A549 (cell line): ENCODE results near the gene ADGRD1.

Experiments used
- HDAC2 ChIP-seq: fragments of 200-600 bp; sonication (generic); IDR thresholded peaks from 2 replicates; pipeline ENCODE4 v1.6.1; 2016
- KDM1A ChIP-seq: fragments of 200-600 bp; sonication (generic); IDR thresholded peaks from 2 replicates; pipeline ENCODE4 v1.6.1; 2016; ENCODE audit warnings: low read depth, mild to moderate bottlenecking
- PBX3 ChIP-seq: IDR thresholded peaks from 2 replicates; pipeline ENCODE4 v1.6.1; 2012
- POLR2A ChIP-seq: IDR thresholded peaks from 2 replicates; pipeline ENCODE4 v1.6.1; 2012; ENCODE audit warnings: mild to moderate bottlenecking, low read length
- REST ChIP-seq: fragments of 200-600 bp; sonication (generic); IDR thresholded peaks from 2 replicates; pipeline ENCODE4 v1.6.1; 2016; ENCODE audit warnings: antibody characterized with exemption, mild to moderate bottlenecking, moderate library complexity
- ZC3H11A ChIP-seq: fragments of 450-650 bp; IDR thresholded peaks from 2 replicates; pipeline ENCODE4 v1.6.1; 2014; ENCODE audit warnings: antibody characterized with exemption, mild to moderate bottlenecking
- TF ChIP-seq, protein P1 (sequence below): fragments of >200 bp; sonication (Bioruptor Twin); formaldehyde crosslinking; IDR thresholded peaks from 3 replicates; pipeline ENCODE4 v1.5.1; 2016
- TF ChIP-seq, protein P2 (sequence below): IDR thresholded peaks from 2 replicates; pipeline ENCODE4 v1.6.1; 2012
- TF ChIP-seq, protein P3 (sequence below): fragments of 150-350 bp; IDR thresholded peaks from 2 replicates; pipeline ENCODE4 v1.6.1; 2014; ENCODE audit warnings: low read depth, mild to moderate bottlenecking, low read length

DNA sequence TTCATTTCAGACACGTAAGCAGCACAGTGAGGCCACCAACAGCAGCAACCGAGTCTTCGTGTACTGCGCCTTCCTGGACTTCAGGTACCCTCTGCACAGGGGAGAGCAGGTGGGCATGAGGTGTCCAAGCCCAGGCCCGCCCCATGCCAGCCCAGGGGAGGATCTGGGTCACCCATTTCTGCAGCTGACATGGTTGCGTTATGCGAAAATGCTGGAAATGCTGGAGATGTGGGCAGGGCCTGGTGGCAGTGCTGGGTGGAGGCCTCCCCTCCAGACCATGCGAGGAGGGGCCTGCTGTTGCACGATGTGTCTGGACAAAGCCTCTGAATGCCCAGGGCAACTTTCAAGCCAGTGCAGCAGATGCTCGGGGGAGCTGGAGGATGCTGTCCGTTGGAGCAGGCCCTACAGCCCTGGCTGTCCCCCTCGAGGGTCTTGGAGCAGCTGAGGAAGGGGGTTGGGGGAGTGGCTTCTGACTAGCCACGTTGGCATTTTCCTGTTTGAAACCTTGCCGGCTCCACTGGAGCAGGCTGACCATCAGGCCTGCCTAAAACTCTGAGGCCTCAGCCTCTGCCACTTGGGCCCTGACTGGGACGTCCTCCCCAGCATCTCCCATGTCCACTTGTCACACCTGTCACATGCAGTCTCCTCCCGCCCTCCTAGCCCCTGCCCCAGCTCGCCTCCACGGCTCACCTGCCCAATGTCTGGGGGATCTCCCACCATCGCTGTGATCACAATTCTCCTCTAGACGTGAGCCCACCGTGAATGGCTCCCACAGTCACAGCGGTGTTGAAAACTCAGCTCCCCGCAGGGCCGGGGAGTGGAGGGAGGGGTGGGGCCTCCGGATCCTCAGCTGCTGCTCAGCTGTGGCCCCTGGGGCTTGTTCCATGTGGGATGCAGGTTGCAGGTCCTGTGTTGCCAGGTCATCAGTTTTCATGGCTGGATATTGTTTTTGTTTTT, 123.4 kb downstream of the ADGRD1 start:
- TF ChIP-seq POLR2A (no peak), ZC3H11A (no peak), HDAC2 (no peak), KDM1A (no peak), REST (no peak), PBX3 (no peak)
- TF ChIP-seq, protein P1, sequence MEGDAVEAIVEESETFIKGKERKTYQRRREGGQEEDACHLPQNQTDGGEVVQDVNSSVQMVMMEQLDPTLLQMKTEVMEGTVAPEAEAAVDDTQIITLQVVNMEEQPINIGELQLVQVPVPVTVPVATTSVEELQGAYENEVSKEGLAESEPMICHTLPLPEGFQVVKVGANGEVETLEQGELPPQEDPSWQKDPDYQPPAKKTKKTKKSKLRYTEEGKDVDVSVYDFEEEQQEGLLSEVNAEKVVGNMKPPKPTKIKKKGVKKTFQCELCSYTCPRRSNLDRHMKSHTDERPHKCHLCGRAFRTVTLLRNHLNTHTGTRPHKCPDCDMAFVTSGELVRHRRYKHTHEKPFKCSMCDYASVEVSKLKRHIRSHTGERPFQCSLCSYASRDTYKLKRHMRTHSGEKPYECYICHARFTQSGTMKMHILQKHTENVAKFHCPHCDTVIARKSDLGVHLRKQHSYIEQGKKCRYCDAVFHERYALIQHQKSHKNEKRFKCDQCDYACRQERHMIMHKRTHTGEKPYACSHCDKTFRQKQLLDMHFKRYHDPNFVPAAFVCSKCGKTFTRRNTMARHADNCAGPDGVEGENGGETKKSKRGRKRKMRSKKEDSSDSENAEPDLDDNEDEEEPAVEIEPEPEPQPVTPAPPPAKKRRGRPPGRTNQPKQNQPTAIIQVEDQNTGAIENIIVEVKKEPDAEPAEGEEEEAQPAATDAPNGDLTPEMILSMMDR: no peak
- TF ChIP-seq, protein P2, sequence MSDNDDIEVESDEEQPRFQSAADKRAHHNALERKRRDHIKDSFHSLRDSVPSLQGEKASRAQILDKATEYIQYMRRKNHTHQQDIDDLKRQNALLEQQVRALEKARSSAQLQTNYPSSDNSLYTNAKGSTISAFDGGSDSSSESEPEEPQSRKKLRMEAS: no peak
- TF ChIP-seq, protein P3, sequence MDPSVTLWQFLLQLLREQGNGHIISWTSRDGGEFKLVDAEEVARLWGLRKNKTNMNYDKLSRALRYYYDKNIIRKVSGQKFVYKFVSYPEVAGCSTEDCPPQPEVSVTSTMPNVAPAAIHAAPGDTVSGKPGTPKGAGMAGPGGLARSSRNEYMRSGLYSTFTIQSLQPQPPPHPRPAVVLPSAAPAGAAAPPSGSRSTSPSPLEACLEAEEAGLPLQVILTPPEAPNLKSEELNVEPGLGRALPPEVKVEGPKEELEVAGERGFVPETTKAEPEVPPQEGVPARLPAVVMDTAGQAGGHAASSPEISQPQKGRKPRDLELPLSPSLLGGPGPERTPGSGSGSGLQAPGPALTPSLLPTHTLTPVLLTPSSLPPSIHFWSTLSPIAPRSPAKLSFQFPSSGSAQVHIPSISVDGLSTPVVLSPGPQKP: no peak
